Loucy (cell line): ENCODE measurements around the gene PDE11A.

Experiments
- EZH2phosphoT487 ChIP-seq: fragments of 200-600 bp; IDR thresholded peaks from 2 replicates; pipeline ENCODE4 v1.6.1; 2018; ENCODE audit warnings: antibody characterized with exemption, mild to moderate bottlenecking, moderate library complexity, borderline replicate concordance
- TF ChIP-seq, protein P1 (sequence below): fragments of 200-600 bp; sonication (generic); conservative IDR thresholded peaks from 2 replicates; pipeline ENCODE4 v1.5.1; 2014; ENCODE audit warnings: mild to moderate bottlenecking, antibody characterized with exemption, low read length

DNA sequence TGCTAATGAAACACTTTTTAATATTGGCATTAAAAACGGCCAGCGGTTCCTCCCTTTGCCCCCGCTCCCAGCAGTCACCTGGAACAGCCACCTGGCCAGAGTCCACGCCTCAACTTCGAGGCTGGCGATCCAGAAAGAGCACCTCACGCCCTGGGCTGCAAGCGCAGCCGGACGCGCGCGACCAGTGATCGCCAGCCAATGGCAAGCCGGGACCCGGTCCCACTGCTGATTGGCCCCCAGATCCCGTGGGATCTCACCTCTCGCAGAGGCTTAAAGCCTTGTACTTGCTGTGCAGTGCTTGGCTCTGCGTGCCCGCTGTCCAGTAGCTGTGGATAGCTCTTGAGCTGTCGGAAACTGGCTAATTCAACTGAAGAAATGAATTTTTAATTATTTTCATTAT lies 35.6 kb upstream of the PDE11A start:
- TF ChIP-seq, protein P1, sequence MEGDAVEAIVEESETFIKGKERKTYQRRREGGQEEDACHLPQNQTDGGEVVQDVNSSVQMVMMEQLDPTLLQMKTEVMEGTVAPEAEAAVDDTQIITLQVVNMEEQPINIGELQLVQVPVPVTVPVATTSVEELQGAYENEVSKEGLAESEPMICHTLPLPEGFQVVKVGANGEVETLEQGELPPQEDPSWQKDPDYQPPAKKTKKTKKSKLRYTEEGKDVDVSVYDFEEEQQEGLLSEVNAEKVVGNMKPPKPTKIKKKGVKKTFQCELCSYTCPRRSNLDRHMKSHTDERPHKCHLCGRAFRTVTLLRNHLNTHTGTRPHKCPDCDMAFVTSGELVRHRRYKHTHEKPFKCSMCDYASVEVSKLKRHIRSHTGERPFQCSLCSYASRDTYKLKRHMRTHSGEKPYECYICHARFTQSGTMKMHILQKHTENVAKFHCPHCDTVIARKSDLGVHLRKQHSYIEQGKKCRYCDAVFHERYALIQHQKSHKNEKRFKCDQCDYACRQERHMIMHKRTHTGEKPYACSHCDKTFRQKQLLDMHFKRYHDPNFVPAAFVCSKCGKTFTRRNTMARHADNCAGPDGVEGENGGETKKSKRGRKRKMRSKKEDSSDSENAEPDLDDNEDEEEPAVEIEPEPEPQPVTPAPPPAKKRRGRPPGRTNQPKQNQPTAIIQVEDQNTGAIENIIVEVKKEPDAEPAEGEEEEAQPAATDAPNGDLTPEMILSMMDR, result no peak
- TF ChIP-seq EZH2phosphoT487, result no peak
